GM19351 (cell line): ENCODE measurements around the gene HFE.
A peak's percentile ranks its signal among the peaks of the same experiment; 100 is the strongest.
"Not testable (repeated sequence)": the region's sequence is repeated elsewhere in the genome, so short reads cannot be mapped to it uniquely, and the experiment has no call there.

Source experiments
- ATAC-seq: cut with Tn5 transposase; IDR thresholded peaks from one replicate; pipeline ENCODE4 v1.9.1; 2021; ENCODE audit warnings: mild to moderate bottlenecking, moderate library complexity; ENCODE audit not compliant: unreplicated experiment

HFE gene

DNA sequence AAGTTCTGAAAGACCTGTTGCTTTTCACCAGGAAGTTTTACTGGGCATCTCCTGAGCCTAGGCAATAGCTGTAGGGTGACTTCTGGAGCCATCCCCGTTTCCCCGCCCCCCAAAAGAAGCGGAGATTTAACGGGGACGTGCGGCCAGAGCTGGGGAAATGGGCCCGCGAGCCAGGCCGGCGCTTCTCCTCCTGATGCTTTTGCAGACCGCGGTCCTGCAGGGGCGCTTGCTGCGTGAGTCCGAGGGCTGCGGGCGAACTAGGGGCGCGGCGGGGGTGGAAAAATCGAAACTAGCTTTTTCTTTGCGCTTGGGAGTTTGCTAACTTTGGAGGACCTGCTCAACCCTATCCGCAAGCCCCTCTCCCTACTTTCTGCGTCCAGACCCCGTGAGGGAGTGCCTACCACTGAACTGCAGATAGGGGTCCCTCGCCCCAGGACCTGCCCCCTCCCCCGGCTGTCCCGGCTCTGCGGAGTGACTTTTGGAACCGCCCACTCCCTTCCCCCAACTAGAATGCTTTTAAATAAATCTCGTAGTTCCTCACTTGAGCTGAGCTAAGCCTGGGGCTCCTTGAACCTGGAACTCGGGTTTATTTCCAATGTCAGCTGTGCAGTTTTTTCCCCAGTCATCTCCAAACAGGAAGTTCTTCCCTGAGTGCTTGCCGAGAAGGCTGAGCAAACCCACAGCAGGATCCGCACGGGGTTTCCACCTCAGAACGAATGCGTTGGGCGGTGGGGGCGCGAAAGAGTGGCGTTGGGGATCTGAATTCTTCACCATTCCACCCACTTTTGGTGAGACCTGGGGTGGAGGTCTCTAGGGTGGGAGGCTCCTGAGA, at the start of gene HFE:
HFE (plus strand) TSS at position 146 of the 832 bp plus-strand sequence; CDS start at position 158, 12 bp downstream.
- ATAC-seq = no peak

- ATAC-seq = no peak
Observed at GRCh38 chr6:26041946-26042345, 45.3 kb upstream of the HFE start.

DNA sequence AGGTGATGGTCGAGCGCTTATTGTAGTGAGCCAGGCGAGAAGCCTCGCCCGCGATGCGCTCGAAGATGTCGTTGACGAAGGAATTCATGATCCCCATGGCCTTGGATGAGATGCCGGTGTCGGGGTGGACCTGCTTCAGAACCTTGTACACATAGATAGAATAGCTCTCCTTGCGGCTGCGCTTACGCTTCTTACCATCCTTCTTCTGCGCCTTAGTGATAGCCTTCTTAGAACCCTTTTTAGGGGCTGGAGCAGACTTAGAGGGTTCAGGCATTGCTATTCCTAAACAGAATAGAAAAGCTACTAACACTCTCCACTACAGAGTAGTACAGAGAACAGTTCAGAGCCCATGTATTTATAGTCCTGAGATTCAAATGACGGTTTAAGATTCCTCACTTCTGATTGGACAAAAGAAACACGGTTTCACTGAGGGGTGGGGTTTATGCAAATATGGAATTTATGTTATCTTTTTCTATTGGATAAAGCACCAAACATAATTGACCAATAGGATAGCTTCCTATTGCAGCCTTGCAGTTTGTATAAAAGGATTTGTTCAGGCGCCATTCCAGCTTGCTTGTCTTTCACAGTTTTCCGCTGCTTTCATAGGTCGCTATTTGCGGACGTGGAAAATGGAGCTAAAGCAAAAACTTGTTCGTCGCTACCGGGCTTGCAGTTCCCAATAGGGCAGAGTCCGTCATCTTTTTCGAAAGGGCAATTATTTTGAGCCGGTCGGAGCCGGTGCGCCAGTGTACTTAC, 43.7 kb upstream of the HFE start:
- ATAC-seq = peak; percentile 69

- ATAC-seq = peak; percentile 23
Observed at GRCh38 chr6:26044140-26045064, 42.8 kb upstream of the HFE start.

DNA sequence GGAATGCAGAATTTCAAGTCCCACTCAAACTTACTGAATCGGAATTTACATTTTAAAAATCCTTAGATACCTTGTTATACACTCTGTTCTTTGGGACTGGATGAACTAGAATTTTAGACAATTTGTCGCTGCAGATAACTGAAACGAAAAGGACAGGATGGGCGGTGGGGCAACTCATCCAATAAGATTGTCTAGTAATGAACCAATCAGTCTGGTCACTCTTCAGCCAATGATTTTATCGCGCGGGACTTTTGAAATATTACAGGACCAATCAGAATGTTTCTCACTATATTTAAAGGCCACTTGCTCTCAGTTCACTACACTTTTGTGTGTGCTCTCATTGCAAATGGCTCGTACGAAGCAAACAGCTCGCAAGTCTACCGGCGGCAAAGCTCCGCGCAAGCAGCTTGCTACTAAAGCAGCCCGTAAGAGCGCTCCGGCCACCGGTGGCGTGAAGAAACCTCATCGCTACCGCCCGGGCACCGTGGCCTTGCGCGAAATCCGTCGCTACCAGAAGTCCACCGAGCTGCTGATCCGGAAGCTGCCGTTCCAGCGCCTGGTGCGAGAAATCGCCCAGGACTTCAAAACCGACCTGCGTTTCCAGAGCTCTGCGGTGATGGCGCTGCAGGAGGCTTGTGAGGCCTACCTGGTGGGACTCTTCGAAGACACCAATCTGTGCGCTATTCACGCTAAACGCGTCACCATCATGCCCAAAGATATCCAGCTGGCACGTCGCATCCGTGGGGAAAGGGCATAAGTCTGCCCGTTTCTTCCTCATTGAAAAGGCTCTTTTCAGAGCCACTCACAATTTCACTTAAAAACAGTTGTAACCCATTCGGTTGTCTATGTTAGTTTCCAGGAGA, 41.9 kb upstream of the HFE start:
- ATAC-seq = peak; percentile 55

DNA sequence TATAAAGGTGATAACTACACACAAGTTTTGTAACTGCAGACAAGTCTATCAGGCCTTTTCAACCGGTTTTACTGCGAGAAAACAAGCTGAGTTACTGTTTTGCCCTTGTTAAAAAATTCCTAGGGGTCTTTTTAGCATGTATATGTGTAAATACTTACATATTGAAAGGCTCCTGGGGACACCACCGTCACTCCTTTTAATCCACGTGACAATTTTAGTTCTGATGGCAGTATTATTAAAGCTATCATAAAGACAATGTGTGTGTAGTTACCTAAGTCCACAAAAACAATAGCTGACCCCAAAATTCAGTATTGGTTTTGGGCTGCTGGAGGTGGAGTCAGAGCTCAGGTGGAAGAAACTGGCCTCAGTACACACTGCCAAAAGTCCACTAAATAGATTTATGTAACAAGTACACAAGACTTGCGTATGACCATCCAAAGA, 41.3 kb upstream of the HFE start:
- no peak for ATAC-seq

GRCh38 chr6:26047329-26047728, 39.9 kb upstream of the HFE start:
- ATAC-seq = not testable (repeated sequence)

GRCh38 chr6:26048590-26048989, 38.6 kb upstream of the HFE start:
- no peak for ATAC-seq

GRCh38 chr6:26051665-26052310, 35.4 kb upstream of the HFE start:
- ATAC-seq = no peak

DNA sequence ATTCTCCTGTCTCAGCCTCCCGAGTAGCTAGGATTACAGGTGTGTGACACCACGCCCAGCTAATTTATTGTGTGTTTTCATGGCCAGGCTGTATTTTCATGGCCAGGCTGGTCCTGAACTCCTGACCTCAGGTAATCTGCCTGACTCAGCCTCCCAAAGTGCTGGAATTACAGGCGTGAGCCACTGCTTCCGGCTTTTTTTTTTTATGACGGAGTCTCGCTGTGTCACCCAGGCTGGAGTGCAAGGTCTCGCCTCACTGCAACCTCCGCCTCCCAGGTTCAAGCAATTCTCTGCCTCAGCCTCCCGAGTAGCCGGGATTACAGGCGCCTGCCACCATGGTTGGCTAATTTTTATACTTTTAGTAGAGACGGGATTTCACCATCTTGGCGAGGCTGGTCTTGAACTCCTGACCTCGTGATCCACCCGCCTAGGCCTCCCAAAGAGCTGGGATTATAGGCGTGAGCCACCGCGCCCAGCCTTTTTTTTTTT, 34.4 kb upstream of the HFE start:
- ATAC-seq = not testable (repeated sequence)

DNA sequence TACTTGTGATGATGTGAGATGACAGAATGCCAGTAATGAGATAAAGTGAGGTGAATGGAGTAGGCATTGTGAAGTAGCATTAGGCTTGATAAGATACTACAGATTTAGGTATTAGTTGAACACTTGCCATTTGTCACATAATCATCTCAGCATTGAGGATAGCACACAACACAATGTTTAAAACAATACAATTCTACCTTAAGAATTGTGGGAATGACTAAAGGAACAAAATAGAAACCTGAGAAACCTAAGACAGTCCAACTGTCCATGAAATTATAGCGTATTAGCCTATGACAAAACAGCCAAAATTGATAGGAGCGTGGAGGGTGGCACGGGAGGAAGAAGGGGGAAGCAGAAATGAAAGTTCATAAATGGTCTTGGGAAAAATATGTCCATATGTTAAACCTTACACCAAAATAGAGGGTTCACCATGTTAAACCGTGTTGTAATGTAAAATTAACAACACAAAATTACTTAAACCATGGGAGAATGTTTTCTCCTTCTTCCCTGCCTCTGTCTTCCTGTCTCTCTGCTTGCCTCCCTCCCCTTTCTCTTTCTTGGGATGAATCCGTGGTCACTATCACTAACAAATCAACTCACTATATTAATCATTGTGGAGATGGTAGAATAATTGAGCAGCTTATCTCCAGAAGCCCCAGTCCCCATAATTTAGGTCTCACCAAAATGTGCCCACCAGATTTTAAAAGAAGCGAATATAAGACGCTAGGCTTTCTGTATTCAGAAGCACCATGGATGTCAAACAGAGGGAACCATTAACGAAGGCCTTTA, 33.0 kb upstream of the HFE start:
- no peak for ATAC-seq

GRCh38 chr6:26054781-26055718, 32.2 kb upstream of the HFE start:
- ATAC-seq = peak; percentile 58

DNA sequence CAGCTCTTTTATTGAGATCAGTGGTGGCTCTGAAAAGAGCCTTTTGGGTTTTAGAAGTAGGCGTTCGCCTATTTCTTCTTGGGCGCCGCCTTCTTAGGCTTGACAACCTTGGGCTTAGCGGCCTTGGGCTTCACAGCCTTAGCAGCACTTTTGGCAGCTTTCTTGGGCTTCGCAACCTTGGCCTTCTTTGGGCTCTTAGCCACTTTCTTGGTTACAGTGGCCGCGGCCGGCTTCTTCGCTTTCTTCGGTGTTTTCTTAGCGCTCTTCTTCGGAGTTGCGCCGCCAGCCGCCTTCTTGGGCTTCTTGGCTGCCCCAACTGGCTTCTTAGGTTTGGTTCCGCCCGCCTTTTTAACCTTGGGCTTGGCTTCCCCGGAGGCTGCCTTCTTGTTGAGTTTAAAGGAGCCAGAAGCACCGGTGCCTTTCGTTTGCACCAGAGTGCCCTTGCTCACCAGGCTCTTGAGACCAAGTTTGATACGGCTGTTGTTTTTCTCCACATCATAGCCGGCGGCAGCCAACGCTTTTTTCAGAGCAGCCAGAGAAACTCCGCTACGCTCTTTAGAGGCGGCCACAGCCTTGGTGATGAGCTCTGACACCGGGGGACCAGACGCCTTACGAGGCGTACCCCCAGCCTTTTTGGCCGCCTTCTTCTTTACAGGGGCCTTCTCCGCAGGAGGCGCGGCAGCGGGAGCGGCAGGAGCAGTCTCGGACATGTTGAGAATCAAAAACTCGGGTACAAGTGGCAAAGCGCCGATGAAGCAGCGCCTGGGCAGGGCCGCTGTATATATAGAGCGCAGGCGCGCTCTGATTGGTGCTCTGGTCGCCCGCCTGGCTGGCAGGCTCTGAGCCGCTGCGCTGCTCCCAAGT, 31.3 kb upstream of the HFE start:
- peak; percentile 68 for ATAC-seq

- no peak for ATAC-seq
Observed at GRCh38 chr6:26056583-26057350, 30.5 kb upstream of the HFE start.

- no peak for ATAC-seq
Observed at GRCh38 chr6:26057899-26058298, 29.3 kb upstream of the HFE start.
